Peyer's patch (tissue), 4 donors: ENCODE results near the gene MYO9B. TPM values are rescaled to one million over a fixed set of nuclear protein-coding genes. Genes with fewer than 3 reads are reported as not detected.

ENCODE experiments used
- DNase-seq, 3 donors: peaks; one replicate each; pipeline ENCODE4 v3.0.0-alpha.2; 2017 to 2019
- H3K27ac ChIP-seq, 4 donors: fragments of 200-600 bp; sonication (generic); one replicate each; pipeline ENCODE4 v1.5.1; 2016 to 2019
- H3K27me3 ChIP-seq, 2 donors: fragments of 200-600 bp; sonication (generic); one replicate each; pipeline ENCODE4 v1.5.1; 2019
- H3K36me3 ChIP-seq, 3 donors: fragments of 200-600 bp; sonication (generic); one replicate each; pipeline ENCODE4 v1.5.1; 2016 to 2019
- H3K4me1 ChIP-seq, 4 donors: fragments of 200-600 bp; sonication (generic); one replicate each; pipeline ENCODE4 v1.5.1; 2016 to 2019
- H3K4me3 ChIP-seq, 4 donors: fragments of 200-600 bp; sonication (generic); 1 replicate in 3 of 4; 2 replicates in 1 of 4; pipeline ENCODE4 v1.5.1; 2016 to 2019; ENCODE audit warnings: mild to moderate bottlenecking in 1 of 4
- H3K9me3 ChIP-seq, 4 donors: fragments of 200-600 bp; sonication (generic); one replicate each; pipeline ENCODE4 v1.5.1; 2016 to 2019; ENCODE audit warnings: mild to moderate bottlenecking in 1 of 4
- POLR2A ChIP-seq, 2 donors: fragments of 450-650 bp; IDR thresholded peaks; one replicate each; pipeline ENCODE4 v1.5.1; 2017; ENCODE audit warnings: antibody characterized with exemption in 2 of 2, mild to moderate bottlenecking in 2 of 2, moderate library complexity in 2 of 2
- total RNA-seq, 4 donors: library from RNA; depleted of rRNA; stranded (reverse); fragments of >200 nt; gene quantifications; one replicate each; pipeline ENCODE4 v1.1.0, GENCODE V29; 2016
- TF ChIP-seq, protein P1 (sequence below), 6 experiments: fragments of 450-650 bp in 4 of 6; fragments of 200-600 bp in 2 of 6; sonication (generic) in 1 of 6; IDR thresholded peaks; one replicate each; pipeline ENCODE4 v1.5.1; 2017 to 2019; ENCODE audit warnings: antibody characterized with exemption in 6 of 6, mild to moderate bottlenecking in 3 of 6, moderate library complexity in 1 of 6

MYO9B gene
- total RNA-seq, 4 donors from 2014 or later = 65.3 to 578 (median 143) TPM

GRCh38 chr19:17209126-17210036, 133.8 kb downstream of the MYO9B start:
- DNase-seq = peak in 2 of 3 donors; percentile 45 to 77
- TF ChIP-seq, protein P1, sequence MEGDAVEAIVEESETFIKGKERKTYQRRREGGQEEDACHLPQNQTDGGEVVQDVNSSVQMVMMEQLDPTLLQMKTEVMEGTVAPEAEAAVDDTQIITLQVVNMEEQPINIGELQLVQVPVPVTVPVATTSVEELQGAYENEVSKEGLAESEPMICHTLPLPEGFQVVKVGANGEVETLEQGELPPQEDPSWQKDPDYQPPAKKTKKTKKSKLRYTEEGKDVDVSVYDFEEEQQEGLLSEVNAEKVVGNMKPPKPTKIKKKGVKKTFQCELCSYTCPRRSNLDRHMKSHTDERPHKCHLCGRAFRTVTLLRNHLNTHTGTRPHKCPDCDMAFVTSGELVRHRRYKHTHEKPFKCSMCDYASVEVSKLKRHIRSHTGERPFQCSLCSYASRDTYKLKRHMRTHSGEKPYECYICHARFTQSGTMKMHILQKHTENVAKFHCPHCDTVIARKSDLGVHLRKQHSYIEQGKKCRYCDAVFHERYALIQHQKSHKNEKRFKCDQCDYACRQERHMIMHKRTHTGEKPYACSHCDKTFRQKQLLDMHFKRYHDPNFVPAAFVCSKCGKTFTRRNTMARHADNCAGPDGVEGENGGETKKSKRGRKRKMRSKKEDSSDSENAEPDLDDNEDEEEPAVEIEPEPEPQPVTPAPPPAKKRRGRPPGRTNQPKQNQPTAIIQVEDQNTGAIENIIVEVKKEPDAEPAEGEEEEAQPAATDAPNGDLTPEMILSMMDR (IDR thresholded peaks at IDR 0.05) = no peak
- no peak for TF ChIP-seq POLR2A (IDR thresholded peaks at IDR 0.05)
- H3K4me1 ChIP-seq = peaks cover 0 to under 1% (median 0%) of the 10 kb centered on the region in 4 donors
- no peak overlapping the region for H3K4me3 ChIP-seq
- H3K36me3 ChIP-seq = peaks cover 0 to 70% (median 0%) of the 10 kb centered on the region in 3 donors
- H3K9me3 ChIP-seq = no peaks in the 10 kb centered on the region
- no peaks in the 10 kb centered on the region for H3K27me3 ChIP-seq
- H3K27ac ChIP-seq = no peak overlapping the region

- H3K36me3 ChIP-seq = peaks cover 0 to 69% (median 0%) of the 10 kb centered on the region in 3 donors
- no peak for TF ChIP-seq POLR2A (IDR thresholded peaks at IDR 0.05)
- TF ChIP-seq, protein P1 (IDR thresholded peaks at IDR 0.05) = no peak
- H3K4me3 ChIP-seq = no peak overlapping the region
- H3K27me3 ChIP-seq = no peaks in the 10 kb centered on the region
- no peak overlapping the region for H3K27ac ChIP-seq
- no peak for DNase-seq
- H3K4me1 ChIP-seq = peaks cover 0 to 6% (median 5%) of the 10 kb centered on the region in 4 donors
- H3K9me3 ChIP-seq = no peaks in the 10 kb centered on the region
Observed at GRCh38 chr19:17210296-17210695, 134.7 kb downstream of the MYO9B start.

DNA sequence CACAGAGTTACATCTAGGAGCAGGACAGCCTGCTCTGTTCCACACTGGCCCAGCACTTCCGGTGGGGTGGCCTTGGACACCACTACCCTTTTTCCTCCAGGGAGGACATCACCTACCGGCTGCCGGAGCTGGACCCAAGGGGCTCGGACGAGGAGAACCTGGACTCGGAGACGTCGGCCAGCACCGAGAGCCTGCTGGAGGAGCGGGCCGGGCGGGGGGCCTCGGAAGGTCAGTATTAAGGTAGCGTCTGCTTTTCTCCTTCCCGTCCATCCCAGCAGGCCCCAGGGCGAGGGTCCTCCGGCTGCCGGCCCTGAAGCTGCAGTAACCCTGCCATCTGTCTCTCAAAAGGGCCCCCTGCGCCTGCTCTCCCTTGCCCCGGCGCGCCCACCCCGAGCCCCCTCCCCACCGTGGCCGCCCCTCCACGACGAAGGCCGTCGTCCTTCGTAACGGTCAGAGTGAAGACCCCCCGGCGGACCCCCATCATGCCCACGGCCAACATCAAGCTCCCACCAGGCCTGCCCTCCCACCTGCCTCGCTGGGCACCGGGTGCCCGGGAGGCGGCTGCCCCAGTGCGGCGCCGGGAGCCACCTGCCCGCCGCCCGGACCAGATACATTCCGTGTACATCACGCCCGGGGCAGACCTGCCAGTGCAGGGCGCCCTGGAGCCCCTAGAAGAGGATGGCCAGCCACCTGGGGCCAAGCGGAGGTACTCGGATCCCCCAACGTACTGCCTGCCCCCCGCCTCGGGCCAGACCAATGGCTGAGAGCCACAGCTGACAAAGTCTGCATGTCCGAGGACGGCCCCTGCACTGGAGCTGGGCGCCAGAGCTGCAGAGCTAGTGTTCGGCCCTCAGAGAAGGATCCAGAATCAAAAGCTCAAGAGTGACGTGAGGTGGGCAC, 136.2 kb downstream of the MYO9B start:
- peaks cover 0 to 60% (median 0%) of the 10 kb centered on the region in 3 donors for H3K36me3 ChIP-seq
- peaks cover 0 to 13% (median 5%) of the 10 kb centered on the region in 4 donors for H3K4me1 ChIP-seq
- H3K27ac ChIP-seq = no peak overlapping the region
- TF ChIP-seq, protein P1 (IDR thresholded peaks at IDR 0.05) = no peak
- no peak for TF ChIP-seq POLR2A (IDR thresholded peaks at IDR 0.05)
- no peak overlapping the region for H3K4me3 ChIP-seq
- no peak for DNase-seq
- no peaks in the 10 kb centered on the region for H3K9me3 ChIP-seq
- H3K27me3 ChIP-seq = no peaks in the 10 kb centered on the region

GRCh38 chr19:17213334-17213733, 137.8 kb downstream of the MYO9B start:
- H3K4me3 ChIP-seq = no peak overlapping the region
- no peaks in the 10 kb centered on the region for H3K9me3 ChIP-seq
- no peak overlapping the region for H3K27ac ChIP-seq
- no peaks in the 10 kb centered on the region for H3K27me3 ChIP-seq
- DNase-seq = no peak
- peaks cover 0 to 13% (median 5%) of the 10 kb centered on the region in 4 donors for H3K4me1 ChIP-seq
- peaks cover 0 to 71% (median 0%) of the 10 kb centered on the region in 3 donors for H3K36me3 ChIP-seq
- TF ChIP-seq, protein P1 (IDR thresholded peaks at IDR 0.05) = no peak
- TF ChIP-seq POLR2A (IDR thresholded peaks at IDR 0.05) = no peak

DNA sequence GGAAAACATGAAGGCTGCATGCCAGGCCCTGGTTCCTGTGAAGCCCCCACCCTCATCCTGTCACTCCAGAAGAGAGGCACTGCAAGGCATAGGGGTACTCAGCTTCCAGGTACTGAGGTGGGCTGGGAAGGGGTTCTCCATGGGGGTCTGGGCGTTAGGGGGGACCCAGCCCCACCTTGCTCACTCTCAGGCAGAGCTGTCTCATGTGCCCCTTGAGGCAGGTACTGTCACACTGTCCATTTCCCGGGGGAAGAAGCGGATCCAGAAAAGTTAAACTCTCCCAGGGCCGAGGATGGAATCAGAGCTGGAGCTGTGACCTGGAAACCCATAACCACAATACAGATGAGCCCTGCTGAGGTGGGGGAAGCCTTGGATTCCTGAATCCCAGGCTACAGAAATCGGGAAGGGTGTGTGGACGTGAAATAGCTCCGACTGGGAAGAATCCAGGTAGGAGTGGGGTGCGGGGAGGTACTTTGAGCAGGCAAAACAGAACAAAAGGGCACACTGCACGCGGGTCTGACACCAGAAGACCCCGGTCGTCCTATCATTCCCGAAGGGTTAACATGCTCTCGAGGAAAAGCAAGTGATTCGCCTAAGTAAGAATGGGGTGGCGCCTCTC, 139.0 kb downstream of the MYO9B start:
- Histone ChIP-seq H3K4me1 (peaks cover 0 to 13% (median 5%) of the 10 kb centered on the region in 4 donors), H3K4me3 (peak overlapping the region; percentile 56 to 78 (median 68)), H3K27ac (peak overlapping the region; percentile 85 to 96 (median 89)), H3K36me3 (peaks cover 0 to 68% (median 0%) of the 10 kb centered on the region in 3 donors), H3K27me3 (no peaks in the 10 kb centered on the region), H3K9me3 (no peaks in the 10 kb centered on the region)
- DNase-seq = no peak
- TF ChIP-seq POLR2A (IDR thresholded peaks at IDR 0.05) = no peak
- TF ChIP-seq, protein P1 (IDR thresholded peaks at IDR 0.05) = no peak
